Kidney capillary endothelial cell (primary cell): ENCODE data around the gene SLC26A1.

Experiments
- DNase-seq: peaks from one replicate; pipeline ENCODE4 v3.0.0-alpha.2; 2018; ENCODE audit warnings: low spot score

SLC26A1 gene

DNA sequence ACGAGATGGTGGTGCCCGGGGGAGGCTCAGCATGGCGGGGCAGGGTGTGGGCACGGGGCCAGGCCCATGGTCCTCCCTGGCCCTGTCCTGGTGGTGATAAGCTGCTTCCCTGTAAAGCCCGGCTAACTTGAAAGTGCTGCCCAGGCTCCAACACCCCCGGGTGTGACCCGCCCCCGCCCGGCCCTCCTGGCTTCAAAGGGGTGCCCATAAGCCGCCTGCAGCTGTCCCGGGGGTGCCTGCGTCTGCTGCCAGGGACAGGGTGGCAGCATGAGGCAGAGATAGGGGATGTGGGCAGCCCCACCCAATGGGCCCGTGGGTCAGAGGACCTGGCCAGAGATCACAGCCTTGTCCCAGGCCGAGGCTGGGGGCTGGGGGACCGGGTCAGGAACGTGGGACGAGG is 36.3 kb upstream of the SLC26A1 start:
- DNase-seq, result no peak

DNA sequence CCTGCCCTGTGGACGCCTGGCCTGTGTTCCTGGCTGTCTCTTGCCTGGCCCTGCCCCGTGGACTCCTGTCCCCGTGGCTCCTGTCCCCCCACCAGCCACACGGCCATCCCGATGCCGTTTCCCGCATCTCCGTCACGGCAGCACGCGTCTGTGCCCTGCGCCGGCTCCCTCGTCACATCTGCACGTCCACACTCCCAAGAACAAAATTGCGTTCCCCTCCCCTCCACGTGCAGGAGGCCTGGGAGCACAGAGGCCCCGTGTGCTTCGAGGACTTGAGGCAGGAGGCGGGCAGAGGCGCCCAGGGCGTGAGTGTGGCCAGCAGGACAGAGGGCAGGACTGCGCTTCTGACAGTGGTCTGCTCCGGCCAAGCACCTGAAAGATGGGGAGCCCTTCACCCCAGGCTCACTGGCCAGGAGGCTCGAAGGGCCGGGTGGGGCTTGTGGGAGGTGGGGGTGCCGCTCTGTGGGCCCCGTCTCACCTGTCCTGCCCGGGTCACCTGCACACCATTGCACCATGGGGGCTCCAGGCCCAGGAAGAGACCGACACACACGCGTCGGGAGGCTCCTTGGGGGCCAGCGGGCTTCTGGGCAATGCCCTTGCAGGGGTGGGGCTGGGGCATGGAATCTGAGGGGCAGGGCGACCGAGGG is 35.5 kb upstream of the SLC26A1 start:
- no peak for DNase-seq

DNA sequence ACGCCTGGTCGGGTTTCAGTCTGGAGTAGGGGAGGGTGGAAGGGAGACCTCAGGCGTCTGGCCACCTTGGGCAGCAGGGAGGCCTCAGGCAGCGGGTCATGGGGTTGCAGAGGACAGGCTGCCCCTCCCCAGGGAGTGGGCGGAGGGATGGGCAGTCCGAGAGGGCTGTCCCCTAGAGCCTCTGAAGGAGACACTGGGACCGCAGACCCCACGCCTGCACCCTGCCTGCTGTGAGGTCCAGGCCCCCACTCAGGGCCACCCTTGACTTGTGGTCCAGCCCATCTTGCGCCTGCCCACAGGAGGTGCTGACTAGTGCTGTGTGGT is 34.7 kb upstream of the SLC26A1 start:
- no peak for DNase-seq

DNA sequence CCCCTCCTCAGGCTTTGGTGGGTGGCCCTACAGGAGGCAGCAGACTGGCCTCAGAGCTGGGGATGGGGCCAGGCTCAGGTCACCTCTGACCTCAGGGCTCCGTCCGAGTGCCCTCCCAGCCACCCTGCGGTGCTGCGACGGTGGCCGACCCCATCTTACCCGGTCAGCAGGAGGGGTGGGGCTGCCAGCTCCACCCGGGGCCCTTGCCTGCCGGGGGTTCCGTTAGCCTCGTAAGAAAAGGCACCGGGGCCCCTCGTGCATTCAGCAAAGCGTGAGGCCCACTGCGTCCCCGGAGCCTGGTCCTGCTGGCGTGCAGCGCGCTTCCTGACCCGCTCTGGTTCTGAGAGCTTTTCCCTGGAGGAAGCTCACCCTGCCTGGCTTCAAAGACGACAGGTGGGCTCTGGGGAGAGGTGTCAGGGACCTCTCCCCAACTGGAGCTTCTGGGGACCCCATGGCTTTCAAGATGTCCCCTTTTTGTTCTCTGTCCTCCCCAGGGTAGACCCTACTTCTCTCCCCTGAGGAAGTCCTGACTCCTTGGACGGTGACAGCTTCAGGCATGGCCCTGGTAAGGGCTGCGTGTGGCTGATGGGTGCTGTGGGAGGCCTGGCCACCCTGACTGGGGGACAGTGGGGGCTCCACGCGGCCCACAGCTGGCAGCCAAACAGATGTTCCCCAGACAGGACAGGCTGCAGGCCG is 34.2 kb upstream of the SLC26A1 start:
- no peak for DNase-seq

DNA sequence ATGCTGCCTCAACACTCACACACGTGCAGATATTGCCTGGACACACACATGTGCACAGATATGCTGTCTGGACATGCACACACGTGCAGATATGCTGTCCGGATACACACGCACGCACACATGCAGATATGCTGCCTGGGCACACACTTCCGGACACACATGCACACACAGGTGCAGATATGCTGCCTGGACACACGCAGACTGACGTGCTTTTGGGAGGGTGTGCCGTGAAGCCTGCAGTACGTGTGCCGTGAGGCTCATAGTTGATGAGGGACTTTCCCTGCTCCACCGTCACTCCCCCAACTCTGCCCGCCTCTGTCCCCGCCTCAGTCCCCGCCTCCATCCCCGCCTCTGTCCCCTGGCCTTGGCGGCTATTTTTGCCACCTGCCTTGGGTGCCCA is 32.9 kb upstream of the SLC26A1 start:
- no peak for DNase-seq

DNA sequence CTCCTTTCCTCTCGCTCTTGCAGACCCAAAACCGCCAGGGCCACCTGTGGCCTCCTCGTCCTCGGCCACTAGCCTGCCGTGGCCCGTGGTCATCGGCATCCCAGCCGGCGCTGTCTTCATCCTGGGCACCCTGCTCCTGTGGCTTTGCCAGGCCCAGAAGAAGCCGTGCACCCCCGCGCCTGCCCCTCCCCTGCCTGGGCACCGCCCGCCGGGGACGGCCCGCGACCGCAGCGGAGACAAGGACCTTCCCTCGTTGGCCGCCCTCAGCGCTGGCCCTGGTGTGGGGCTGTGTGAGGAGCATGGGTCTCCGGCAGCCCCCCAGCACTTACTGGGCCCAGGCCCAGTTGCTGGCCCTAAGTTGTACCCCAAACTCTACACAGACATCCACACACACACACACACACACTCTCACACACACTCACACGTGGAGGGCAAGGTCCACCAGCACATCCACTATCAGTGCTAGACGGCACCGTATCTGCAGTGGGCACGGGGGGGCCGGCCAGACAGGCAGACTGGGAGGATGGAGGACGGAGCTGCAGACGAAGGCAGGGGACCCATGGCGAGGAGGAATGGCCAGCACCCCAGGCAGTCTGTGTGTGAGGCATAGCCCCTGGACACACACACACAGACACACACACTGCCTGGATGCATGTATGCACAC is 31.8 kb upstream of the SLC26A1 start:
- DNase-seq, result no peak

DNA sequence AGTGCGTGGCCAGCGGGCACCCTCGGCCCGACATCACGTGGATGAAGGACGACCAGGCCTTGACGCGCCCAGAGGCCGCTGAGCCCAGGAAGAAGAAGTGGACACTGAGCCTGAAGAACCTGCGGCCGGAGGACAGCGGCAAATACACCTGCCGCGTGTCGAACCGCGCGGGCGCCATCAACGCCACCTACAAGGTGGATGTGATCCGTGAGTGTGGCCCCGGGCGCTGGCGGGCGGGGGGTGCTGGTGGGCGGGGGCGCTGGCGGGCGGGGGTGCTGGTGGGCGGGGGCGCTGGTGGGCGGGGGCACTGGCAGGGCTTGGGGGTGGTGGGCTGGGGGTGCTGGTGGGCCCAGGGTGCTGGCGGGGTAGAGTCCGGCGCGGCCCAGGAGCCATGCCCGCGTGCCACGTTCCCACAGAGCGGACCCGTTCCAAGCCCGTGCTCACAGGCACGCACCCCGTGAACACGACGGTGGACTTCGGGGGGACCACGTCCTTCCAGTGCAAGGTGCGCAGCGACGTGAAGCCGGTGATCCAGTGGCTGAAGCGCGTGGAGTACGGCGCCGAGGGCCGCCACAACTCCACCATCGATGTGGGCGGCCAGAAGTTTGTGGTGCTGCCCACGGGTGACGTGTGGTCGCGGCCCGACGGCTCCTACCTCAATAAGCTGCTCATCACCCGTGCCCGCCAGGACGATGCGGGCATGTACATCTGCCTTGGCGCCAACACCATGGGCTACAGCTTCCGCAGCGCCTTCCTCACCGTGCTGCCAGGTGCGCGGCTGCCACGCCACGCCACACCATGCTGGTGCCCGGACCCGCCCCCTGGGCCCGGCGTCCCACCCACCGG is 30.9 kb upstream of the SLC26A1 start:
- DNase-seq, result no peak

DNA sequence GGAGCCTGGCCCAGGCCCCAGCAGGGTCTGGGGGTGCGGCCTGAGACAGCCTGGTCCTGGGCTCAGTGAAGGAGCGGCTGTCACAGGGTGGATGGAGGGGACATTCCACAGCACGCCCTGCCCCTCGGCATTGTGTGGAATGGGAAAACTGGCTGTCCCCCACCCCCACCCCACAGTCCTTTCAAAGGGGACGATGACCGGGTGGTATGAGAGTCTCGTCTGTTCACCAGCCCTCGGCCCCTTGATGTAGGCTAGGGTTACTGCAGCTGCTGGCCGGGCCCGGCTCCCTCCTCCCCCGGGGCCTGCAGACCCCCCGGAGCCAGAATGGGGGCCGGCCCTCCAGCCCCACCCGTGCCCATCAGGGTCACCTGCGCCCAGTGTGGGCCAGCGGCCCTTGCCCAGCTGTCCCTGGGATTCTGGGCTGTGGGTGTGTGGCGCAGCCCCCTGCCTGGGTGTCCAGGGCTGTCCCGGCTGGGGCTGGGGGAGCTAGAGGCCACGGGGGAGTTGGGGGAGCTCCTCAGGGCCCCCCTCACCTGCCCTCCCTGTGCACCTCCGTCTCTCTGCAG is 30.0 kb upstream of the SLC26A1 start:
- no peak for DNase-seq

DNA sequence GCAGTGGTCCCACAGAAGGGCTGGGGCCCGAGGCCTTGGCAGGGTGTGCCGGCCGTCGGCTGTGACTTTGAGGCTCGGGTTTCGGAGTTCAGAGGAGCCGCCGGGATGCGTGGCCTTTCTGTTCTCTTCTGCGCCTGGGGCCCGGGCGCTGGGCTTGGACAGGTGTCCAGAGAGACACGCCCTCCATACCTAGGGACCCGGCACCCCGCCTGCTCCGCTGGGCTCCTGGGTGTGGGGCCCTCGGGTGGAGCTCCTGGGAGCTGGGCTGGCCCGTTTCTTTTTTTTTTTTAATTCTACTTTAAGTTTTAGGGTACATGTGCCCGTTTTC is 29.5 kb upstream of the SLC26A1 start:
- no peak for DNase-seq

DNA sequence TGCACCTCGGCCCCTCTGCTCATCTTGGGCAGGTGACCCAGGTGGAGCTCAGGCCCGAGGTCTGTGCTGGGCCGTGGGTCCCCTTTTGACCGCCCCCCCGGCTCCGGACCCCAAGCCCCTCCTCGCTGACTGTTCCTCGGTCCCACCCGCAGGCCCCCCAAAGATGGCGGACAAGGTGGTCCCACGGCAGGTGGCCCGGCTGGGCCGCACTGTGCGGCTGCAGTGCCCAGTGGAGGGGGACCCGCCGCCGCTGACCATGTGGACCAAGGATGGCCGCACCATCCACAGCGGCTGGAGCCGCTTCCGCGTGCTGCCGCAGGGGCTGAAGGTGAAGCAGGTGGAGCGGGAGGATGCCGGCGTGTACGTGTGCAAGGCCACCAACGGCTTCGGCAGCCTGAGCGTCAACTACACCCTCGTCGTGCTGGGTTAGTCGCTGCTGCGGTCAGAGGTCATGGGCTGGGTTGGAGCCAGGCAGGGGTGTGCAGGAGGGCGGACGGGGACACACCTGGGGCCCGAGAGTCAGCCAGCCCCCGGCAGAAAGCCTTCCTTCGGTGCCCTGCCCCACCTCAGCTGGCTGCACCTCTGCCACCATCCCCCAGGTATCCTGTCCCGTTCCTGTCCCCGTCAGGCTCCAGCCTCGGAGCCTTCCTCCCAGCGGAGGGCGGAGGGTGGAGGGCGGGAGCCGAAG is 29.0 kb upstream of the SLC26A1 start:
- no peak for DNase-seq

DNA sequence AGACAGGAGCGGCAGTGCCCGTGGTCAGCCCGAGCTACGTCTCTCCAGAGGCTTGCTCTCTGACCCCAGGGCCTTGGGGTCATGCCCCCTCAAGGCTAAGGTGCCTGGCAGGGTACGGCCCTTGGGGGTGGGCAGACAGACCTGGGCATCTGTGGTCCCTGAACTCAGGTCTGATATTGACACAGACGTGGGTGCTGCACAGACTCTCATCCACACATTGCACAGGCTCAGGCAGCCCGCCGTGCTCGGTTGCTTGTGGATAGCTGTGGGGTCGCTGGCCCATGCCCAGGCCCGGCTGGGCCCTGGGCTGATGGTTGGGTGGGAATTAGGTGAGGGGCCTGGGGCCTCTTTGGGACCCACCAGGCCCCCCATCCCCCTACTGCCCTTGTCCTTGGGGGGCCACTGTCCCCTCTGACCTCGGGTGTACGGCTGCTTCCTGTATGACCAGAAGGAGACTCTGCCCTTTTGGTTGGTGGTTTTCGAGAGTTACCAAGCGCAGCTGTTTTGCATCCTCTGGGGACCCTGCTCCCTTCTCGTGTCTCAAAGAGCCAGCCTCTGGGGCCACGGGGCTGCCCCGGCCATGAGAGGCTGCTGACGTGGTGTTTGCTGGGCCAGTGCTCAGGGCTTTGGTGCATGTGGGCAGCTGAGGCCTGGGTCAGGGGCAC is 28.3 kb upstream of the SLC26A1 start:
- no peak for DNase-seq

DNA sequence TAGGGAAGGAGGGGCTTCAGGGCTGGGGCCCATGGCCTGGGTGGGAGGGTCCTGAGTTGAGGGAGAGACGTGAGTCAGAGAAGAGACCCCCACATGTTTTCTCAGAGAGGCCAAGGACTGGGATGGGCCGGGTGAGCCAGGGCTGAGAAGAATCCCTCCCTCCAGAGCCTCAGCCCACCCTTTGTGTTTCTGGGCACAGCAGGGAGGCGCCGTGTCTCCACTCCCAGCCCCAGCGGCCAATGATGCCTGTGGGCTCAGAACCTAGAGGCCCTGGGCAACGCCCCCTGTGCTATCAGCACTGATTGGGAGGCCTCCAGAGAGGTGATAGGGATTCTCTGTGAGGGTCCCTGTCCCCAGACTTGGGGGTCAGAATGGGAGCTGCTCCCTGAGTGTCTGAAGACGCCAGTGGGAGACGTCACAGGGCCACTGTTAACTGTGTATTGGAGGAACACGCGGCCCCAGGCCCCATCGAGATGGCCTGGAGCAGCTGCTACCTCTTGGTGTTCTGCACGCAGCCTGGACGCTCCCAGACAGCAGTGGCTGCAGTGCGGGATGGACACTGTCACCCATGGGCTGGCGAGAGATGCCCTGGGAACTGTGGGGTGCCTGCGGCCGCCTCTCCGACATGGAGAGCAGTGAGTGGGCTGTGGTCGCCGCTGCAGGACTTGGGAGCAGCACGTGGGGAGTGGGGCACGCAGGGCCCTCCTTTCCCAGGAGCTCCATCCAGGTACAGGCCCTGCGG is 26.7 kb upstream of the SLC26A1 start:
- no peak for DNase-seq

DNA sequence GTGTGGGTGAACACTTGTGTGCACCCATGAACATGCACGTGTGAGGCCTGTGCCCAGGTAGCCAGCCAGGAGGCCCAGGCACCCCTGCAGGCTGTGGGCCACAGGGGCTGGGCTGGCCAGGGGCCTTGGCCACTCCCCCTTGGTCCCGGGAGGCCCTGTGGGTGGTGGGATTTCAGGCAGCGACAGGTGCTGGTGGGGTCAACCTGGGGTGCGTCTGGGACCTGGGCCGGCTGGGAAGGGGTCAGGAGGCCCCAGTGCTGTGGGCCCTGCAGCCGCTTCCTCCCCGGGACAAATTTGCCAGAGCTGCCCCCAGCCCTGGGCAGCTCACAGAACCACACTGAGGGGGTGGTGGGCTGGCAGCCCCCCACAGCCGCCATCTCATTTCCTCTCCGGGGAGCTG is 26.1 kb upstream of the SLC26A1 start:
- no peak for DNase-seq

DNA sequence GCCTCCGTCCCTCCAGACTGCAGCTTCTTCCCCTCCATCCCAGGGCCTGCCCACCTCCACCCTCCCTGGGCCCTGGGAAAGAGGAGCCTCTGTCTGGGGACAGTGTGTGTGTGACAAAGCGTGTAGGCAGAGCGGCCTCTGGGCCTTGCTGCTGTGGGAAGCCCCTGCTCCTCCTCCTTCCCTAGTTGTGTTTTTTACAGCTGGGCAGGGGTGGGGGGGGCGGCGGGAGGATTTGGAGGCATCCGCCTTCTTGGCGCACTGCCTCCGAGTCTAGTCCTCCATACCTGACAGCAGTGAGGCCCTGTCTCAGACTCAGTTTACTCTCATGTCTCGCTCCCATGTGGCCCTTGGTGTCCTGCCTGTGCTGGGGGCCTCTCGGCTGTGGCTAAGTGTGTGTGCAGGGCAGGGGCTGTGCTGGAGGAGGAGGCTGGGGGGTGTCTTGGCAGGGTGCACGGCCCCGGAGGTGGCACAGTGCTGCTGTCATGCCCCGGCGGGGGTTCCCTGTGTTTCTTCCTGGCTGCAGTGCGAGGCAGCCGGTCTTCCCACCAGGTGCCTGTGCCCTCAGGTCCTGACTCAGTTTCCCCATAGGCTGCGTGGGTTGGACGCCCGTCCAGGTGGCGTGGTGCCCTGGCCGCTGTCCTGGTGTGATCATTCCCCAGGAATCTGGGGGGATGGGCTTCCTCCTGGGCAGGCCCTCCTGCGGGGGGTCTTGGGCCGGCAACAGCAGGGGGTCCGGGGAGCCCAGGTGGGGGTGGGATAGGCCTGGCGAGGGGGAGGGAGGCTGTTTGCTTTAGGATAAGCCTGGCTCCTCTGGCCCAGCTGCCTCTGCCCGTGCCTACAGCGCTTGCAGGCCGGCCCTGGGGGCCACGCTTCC is 25.2 kb upstream of the SLC26A1 start:
- no peak for DNase-seq

DNA sequence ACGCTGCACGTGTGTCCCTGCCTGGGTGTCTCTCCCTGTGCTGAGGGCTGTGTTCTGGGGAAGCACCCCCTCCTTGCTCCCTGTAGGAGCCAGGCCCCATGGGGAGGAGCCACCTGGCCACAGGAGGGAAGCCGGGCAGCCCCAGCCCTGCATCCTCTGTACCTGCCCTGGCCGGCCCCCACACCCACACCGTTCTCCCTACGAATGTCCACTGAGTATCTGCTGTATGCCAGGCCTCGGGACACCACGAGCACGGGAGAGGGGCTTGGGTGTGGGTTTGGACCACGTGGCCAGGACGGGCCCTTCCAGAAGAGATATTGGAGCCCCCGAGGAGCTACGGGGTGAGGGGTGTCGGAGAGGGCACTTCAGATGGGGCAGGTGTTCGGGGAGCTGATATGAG is 24.5 kb upstream of the SLC26A1 start:
- DNase-seq, result no peak

DNA sequence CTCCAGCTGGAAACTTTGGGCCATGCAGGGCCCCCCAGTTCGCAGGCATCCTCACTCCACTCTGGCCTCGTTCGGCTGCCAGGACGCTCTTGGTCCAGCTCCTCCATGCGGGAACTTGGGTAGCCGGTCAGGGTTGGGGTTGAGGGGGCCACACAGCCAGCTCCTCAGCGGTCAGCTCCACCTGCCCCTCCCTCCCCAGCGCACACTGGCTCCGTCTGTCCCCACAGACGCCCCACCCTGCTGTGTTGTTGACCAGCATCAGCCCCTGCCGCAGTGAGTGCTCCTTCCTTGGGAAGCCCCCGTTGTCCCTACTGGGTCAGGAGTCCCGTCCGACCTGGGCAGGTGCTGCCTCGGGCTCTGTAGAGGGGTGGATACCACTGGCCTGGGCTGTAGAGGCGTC is 24.0 kb upstream of the SLC26A1 start:
- DNase-seq, result no peak

DNA sequence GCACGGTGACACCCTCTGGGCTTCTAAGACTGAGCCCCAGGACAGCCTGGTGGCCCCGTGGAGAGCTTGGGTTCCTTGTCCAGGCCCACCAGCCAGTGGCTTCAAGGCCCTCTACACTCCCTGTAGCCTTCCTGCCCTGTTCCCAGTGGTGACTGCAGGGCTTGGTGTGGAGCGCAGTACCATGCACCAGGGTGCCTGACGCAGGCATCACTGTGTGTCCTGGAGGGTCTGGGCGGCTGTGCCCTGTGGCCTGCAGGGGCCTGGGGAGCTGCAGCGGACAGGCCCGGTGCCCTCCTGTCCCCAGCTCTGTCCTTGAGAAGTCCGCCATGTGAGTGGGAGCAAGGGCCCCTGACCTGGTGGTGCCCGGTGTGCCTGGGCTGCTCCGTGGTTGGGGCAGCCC is 22.5 kb upstream of the SLC26A1 start:
- DNase-seq, result no peak

DNA sequence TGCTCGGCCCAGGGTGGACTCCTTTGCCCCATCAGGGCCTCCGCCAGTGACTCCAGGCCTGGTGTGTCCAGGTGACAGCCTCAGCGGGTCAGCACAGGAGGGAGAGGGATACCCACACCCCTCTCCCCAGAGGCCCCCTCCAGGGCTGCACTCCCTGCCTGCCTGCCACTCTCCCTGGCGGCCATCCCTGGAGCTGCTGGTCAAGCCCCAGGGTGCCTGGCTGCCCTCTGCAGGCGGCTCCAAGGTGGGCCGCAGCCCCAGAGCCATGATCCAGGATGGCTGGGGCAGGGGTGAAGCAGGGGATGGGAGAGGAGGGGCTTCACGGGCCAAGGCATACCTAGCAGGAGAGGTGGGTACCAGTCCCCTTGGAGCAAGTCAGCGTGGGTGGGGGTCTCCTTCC is 22.0 kb upstream of the SLC26A1 start:
- DNase-seq, result no peak

DNA sequence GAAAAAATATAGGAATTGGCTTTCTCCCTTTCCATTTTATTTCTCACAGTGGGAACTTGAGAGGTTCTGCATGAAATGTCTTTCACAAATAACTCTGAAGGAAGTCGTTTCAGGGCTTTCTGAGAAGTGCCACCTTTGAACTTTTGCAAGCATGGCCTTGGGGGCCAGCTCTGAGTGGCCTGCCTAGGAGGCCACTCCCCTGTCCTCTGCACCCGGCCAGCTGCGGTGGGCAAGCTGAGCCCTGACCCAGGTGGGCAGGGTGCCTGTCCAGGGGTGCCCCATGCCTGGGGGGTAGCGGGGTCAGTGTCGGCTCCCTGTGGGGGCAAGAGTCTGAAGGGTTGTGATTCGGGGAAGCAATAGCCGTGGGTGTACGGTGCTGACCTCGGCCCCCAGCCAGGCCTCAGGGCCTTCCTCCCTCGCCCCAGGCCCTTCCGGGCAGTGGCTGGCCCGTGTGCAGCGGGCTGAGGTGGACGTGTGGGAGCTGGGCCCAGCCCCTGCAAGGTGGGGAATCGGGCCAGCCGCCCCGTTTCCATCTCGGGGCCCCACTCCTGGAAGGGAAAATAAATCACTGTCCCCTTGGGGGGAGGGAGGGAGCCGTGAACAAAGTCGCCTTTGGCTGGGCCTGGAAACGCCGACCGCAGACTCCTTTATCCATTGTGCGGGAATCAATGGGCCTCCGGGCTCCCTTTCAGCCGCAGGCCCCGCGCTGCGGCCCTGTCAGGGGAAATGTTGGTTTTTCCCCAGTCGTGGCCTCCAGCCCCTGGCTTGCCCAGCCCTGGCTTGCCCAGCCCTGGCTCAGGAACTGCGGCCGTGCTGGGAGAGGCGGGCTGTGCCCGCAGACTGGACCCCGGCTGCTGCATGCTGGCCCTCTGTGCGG is 21.3 kb upstream of the SLC26A1 start:
- no peak for DNase-seq
